BJ (cell line): ENCODE data around the gene JAK1. TPM values are rescaled to one million over a fixed set of nuclear protein-coding genes. Genes with fewer than 3 reads are reported as not detected.

Source experiments
- CTCF ChIA-PET: fragments of 350-600 bp; formaldehyde crosslinking; extraction: SDS; loops from one replicate; lab custom pipeline; 2021; ENCODE audit warnings: antibody characterized with exemption, inconsistent platforms; lab: Yijun Ruan, JAX
- POLR2A ChIA-PET: fragments of 300-600 bp; sonication (Branson Sonifier 250); formaldehyde crosslinking; extraction: SDS; loops from one replicate; lab custom pipeline; 2021; ENCODE audit warnings: antibody characterized with exemption; lab: Charles Lee
- DNase-seq: peaks from one replicate; pipeline ENCODE4 v3.0.0-alpha.2; 2011; ENCODE audit warnings: low read depth
- H3K27me3 ChIP-seq: 2 replicates; pipeline ENCODE4 v1.6.0; 2011; ENCODE audit warnings: low read length; ENCODE audit not compliant: control insufficient read depth, insufficient read depth
- H3K36me3 ChIP-seq: 2 replicates; pipeline ENCODE4 v1.5.1; 2011; ENCODE audit warnings: low read length; ENCODE audit not compliant: control insufficient read depth, insufficient read depth
- H3K4me3 ChIP-seq: 2 replicates; pipeline ENCODE4 v1.5.1; 2011; ENCODE audit warnings: low read depth, mild to moderate bottlenecking, control low read depth, low read length
- polyA plus RNA-seq: library from polyadenylated mRNA; depleted of rRNA; stranded (reverse); fragments of >200 nt; gene quantifications from 2 replicates; pipeline ENCODE4 v1.2.3, GENCODE V29; 2011
- TF ChIP-seq, protein P1 (sequence below): IDR thresholded peaks from 2 replicates; pipeline ENCODE4 v1.5.1; 2011; ENCODE audit warnings: low read depth, mild to moderate bottlenecking, control low read depth, inconsistent platforms, low read length, moderate library complexity; ENCODE audit not compliant: insufficient read depth

JAK1 gene
- polyA plus RNA-seq, 1 experiment: 95.0 TPM

- Histone ChIP-seq H3K36me3 (peaks cover 31% of the 10 kb centered on the region), H3K27me3 (no peaks in the 10 kb centered on the region), H3K4me3 (no peak overlapping the region)
- DNase-seq: no peak
- TF ChIP-seq, protein P1, sequence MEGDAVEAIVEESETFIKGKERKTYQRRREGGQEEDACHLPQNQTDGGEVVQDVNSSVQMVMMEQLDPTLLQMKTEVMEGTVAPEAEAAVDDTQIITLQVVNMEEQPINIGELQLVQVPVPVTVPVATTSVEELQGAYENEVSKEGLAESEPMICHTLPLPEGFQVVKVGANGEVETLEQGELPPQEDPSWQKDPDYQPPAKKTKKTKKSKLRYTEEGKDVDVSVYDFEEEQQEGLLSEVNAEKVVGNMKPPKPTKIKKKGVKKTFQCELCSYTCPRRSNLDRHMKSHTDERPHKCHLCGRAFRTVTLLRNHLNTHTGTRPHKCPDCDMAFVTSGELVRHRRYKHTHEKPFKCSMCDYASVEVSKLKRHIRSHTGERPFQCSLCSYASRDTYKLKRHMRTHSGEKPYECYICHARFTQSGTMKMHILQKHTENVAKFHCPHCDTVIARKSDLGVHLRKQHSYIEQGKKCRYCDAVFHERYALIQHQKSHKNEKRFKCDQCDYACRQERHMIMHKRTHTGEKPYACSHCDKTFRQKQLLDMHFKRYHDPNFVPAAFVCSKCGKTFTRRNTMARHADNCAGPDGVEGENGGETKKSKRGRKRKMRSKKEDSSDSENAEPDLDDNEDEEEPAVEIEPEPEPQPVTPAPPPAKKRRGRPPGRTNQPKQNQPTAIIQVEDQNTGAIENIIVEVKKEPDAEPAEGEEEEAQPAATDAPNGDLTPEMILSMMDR: no peak
- POLR2A ChIA-PET: no interaction called here
- CTCF ChIA-PET: interaction anchor here (0.5 to 1.5 kb wide), 3 partner anchors 116 to 175 kb away, joined by 3 read pairs; partner anchors contain the start of gene JAK1
Observed at GRCh38 chr1:64850846-64851245, 115.5 kb downstream of the JAK1 start.

GRCh38 chr1:64849942-64850341 is 116.4 kb downstream of the JAK1 start:
- TF ChIP-seq, protein P1: no peak
- ChIA-PET CTCF (no interaction called here), POLR2A (no interaction called here)
- Histone ChIP-seq H3K27me3 (no peaks in the 10 kb centered on the region), H3K36me3 (peaks cover 32% of the 10 kb centered on the region), H3K4me3 (no peak overlapping the region)
- DNase-seq: no peak

- DNase-seq: no peak
- TF ChIP-seq, protein P1: no peak
- no peak overlapping the region for H3K4me3 ChIP-seq
- peaks cover 36% of the 10 kb centered on the region for H3K36me3 ChIP-seq
- H3K27me3 ChIP-seq: no peaks in the 10 kb centered on the region
- ChIA-PET POLR2A (no interaction called here), CTCF (interaction anchor here (0.6 kb wide), 1 partner anchor 9 kb away, joined by 3 read pairs; no protein-coding TSS in a partner anchor)
Observed at GRCh38 chr1:64848803-64849202, 117.5 kb downstream of the JAK1 start.

DNA sequence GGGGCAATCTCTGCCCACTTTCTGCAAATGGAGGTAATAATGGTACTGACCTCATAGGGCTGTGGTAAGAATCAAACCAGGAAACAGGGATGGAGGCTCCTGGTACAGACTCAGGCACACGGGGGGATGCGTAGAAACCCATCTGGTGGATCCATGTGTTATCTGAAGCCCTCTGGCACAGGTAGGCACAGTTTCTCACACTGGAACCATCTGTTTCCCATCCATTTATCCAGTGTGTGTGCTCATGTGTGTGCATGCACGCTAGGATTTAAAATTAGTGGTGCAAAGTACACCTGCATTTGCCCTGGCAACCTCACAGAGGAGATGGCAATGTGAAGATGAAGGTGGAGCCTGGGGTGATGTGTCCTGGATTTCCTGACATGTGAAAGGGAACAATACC is 118.2 kb downstream of the JAK1 start:
- H3K27me3 ChIP-seq: no peaks in the 10 kb centered on the region
- peaks cover 34% of the 10 kb centered on the region for H3K36me3 ChIP-seq
- no peak overlapping the region for H3K4me3 ChIP-seq
- POLR2A ChIA-PET: no interaction called here
- CTCF ChIA-PET: no interaction called here
- TF ChIP-seq, protein P1: no peak
- DNase-seq: no peak

GRCh38 chr1:64847666-64848065 is 118.7 kb downstream of the JAK1 start:
- H3K36me3 ChIP-seq: peaks cover 34% of the 10 kb centered on the region
- POLR2A ChIA-PET: no interaction called here
- CTCF ChIA-PET: no interaction called here

More at GRCh38 chr1:64847666-64848065, 118.7 kb downstream of the JAK1 start:
- DNase-seq: no peak
- H3K27me3 ChIP-seq: no peaks in the 10 kb centered on the region
- H3K4me3 ChIP-seq: no peak overlapping the region
- TF ChIP-seq, protein P1: no peak
